Measurements from ENCODE around the gene CCR7. TPM values are rescaled to one million over a fixed set of nuclear protein-coding genes. Genes with fewer than 3 reads are reported as not detected.

Gene CCR7
- polyA plus RNA-seq, 1 donor, result 0.20 TPM

DNA sequence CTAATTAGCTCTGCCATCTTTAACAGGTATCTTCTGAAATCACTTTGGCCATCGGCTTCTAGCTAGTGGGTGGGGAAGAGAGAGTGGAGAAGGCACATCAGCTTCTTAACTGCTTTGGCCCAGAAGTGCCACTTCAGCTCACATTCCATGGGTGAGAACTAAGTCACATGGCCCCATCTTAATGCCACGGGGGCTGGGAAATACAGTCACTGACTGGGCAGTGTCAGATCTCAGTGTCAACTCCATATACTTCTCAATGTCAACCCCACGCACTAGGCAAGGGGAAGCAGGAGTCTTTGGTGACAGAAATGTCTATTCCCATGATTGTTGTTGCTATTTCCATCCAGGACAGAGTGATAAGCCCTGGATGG lies 29.4 kb downstream of the CCR7 start:
- DNase-seq, result no peak

DNA sequence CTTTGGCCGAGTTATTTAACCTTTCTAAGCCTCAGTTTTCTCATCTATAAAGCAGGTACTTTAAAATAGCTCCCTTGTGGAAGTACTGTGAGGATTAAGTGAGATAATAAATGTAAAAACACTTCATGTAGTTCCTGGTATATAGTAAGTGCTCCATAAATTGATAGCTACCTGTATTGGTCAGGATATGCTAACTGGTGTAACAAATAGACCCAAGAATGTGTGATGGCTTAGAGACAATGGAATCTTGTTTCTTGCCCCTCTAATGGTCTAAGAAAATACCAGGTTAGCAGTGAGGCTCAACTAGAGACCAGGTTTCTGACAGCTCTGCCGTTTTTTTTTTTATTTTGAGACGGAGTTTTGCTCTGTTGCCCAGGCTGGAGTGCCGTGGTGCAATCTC lies 29.8 kb downstream of the CCR7 start:
- no peak for DNase-seq

DNA sequence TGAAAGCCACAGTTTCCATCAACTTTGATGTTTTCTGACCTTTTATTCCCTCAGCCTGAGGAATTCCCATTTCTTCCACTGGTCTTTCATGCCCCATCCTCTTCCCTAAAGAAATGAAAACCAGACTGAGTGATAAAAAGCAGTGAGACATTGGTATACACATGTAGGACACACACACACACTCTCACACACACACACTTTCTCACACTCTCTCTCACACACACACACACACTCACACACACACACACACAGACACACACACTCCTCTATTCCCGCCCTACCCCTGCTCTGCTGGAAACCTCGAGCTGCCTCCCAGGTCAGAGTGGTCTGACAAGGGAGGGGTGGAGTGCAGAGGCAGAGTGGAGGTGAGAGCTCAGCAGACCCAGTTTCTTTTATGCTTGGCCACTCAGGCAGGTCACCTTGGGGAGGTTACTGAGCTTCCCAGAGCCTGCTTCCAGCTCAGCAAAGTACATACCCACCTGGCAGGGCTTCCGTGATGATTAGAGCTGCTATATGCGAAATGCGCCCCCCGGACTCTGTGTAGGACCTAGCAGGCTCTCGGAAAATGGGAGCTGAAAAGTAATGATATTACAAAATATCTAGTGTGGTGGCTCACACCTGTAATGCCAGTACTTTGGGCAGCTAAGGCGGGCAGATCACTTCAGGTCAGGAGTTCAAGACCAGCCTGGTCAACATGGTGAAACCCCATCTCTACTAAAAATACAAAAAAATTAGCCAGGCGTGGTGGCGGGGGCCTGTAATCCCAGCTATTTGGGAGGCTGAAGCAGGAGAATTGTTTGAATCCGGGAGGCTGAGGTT lies 30.7 kb downstream of the CCR7 start:
- no peak for DNase-seq

DNA sequence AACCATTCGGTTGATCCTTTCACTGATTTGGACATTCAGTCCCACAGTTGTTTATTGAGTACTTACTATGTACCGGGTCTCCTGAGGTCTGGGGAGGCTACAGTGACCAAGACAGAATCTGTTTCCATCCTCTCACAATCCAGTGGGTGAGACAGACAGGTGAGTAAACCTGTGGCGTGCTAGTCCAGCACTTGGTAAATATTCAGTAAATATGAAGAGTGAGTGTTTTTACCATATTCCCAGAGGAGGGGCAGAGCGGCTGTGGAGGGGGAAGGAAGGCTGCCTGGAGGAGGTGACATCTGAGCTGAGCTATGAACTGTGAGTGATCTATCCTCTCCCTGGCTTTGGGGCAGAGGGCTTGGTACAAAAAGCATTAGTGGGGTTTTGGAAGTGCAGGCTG lies 31.4 kb downstream of the CCR7 start:
- no peak for DNase-seq

DNA sequence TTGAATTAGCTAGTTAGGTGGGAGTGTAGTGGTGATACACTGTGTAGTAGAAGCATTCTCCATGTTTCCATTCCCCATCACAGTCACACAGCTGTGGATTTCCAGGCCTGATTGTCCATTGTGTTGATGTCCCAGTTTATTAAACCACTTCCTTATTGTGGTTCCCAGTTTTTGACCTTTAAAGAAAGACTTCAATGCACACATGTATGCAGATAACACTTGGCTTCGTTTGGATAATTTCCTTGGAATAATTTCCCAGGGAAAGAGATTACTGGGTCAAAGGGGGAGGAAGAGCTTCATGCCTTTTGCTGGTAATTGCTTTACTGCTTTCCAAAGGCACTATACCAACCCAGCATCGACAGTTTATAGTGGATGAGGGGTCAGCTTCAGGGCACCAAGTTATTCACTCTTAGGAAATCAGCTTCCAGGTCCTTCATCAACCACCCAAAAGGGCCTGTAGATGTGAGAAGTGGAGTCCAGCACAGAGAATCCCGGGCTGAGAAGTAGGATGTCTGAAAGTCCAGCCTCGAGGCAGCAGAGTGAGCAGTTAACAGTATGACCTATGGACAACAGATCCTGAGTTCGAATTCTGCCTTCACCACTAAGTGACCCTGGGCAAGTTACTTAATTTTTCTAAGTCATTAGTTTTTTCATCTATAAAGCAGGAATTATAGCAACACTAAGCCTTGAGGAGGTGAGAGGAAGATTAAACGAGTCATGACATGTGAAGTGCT lies 32.6 kb downstream of the CCR7 start:
- no peak for DNase-seq

DNA sequence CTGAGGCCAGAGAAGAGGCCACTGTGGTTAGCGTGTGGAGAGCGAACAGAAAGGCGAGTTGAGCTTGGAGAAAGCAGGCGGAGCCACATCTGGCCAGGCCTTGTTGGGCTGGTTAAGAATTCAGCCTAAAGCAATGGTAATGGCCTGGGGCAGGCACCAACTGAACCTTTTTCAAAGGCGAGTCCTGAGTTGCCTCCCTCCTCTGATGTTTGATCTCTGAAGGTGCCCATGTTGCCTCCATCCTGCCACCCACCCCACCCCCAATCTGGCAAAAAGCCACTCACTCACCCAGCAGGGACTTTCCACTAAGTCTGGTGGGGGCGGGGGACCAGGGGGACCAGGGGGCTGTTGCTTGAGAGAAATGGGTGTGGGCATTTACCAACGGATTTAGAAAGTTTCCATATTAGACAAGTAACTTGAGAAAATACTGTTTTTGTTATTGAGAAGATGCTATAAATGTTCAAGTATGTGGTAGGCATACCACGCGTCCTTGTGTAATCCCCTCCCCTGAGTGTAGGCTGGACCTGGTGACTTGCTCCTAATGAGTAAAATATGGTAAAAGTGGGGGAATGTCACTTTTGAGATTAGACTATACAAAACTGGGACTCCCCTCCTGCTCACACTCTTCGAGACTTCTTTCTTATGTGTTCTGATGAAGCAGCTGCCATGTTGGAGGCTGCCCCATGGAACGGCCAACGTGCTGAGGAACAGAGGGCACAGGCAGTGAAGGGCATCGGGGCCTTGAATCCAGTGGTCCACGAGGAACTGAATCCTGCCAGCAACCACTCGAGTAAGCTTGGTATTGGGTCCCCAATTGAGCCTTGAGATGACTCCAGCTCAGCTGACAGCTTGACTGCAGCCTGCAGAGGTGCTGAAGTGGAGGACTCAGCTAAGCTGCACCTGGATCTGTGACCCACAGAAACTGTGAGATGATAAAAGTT lies 34.0 kb downstream of the CCR7 start:
- DNase-seq, result no peak

DNA sequence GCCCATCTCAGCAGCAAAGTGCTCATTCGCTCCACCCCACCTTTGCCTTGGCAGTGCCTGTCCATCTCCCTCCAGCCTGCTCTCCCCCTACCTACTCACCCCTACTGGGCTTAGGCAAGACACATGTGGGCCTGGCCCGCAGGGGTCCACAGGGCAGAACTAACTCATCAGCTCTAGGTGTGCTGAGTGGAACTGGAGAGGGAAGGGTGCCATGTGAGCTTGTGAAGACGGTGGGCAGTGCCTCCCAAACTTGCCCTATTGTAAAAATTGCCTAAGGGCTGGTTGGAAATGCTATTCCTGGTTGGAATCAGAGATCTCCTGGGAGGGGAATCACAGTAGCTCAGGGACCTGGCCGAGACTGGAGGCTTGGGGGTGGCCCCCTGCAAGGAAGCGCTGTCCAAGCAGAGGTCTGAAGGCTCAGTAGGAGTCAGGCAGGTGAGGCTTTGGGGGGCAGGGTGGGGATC lies 34.7 kb downstream of the CCR7 start:
- no peak for DNase-seq

DNA sequence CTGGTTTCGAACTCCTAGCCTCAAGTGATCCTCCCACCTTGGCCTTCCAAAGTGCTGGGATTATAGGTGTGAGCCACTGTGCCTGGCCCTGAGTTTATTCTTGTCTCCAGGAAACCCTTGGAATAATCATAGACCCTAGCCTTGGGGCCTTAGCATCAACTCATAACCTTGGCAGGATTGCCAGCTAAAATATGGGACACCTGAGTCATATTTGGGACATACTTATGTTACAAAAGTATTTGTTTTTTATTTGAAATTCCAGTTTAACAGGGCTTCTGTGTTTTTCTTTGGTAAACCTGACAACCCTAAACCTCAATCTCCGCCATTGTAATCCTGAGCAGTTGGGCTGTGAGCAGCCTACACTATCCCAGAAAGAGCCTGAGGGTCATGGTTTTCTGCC lies 35.3 kb downstream of the CCR7 start:
- no peak for DNase-seq

DNA sequence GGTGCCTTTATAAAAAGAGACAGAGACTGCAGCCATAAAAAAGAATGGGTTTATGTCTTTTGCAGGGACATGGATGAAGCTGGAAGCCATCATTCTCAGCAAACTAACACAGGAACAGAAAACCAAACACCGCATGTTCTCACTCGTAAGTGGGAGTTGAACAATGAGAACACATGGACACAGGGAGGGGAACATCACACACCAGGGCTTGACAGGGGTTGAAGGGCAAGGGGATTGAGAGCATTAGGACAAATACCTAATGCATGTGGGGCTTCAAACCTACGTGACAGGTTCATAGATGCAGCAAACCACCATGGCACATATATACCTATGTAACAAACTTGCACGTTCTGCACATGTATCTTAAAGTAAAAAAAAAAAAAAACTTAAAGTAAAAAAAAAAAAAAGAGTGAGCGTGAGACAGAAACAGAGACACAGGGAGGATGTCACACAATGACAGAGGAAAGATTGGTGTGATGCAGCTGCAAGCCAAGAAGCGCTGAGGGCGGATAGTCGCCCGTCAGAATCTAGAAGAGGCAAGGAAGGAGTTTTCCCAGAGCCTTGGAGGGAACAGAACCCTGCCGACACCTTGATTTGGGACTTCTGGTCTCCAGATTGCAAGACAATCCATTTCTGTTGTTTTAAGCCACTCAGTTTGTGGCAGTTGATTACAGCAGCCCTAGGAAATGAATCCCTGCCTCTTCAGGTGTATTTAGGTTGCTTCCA lies 36.4 kb downstream of the CCR7 start:
- DNase-seq, result no peak

DNA sequence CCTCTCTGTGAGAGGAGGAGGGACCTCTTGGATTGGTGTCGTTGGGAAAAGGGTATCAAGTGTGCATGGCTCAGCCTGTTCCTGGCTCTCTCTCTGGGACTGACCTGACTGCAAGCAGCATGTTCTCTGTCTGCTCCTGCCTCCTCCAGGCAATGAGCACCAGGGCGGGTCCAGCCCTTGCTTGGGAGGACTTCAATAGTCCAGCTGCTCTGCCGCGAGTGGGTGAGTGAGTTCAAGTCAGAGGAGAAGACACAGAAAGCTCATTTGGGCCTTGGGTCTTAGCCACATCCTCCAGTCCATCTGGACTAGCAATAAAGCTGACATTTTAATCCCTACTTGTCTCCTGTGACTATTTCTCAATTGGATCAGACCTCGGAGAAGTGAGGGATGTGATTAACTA lies 38.6 kb downstream of the CCR7 start:
- DNase-seq, result no peak

DNA sequence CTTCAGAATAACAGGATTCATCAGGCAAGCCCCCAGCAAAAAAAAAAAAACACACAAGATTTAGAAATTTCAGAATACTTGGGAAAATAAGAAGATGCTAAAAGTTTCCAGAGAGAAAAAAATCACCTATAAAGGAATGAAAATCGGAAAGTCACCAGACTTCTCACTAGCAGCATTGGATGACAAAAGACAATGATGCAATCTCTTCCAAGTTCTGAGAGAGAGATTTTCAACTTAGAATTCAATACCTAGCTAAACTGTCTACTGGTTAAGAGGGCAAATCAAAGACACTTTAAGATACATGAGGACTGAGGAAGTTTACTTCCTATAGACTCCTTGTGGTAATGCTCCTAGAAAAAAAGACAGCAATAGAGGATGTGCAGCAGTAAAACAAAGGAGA lies 40.0 kb downstream of the CCR7 start:
- no peak for DNase-seq

DNA sequence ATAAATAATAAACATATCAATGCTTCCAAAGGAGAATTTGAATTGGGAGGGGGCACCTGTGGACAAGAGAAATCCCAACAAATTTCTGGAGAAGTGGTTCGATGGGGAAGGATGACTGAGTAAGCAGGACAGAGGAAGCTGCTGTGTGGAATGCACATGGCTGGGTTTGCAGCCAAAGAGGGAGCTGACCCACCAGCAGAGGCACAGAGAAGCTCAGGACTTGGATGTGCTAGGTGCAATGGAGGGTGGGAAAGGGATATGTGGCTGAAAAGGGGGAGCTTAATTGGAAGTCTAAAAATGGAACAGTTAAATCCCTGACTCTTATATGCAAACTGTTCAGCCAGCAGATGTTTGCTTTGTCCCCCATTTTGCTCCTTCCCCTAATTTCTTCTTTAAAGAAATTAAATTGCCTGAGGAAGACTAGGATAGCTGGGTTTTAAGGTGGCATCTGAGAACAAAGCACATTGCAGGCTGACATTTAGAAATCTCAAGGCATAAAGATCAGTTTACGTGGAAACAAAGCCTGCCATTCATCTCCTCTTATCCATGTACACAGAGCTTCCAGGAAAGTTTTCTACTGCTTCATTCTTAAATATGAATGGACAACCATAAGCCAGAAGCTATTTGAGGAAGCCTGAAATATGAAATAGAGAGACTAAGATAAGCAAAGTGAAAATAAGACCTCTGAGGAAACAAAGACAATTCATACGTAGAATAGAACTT lies 40.9 kb downstream of the CCR7 start:
- no peak for DNase-seq

DNA sequence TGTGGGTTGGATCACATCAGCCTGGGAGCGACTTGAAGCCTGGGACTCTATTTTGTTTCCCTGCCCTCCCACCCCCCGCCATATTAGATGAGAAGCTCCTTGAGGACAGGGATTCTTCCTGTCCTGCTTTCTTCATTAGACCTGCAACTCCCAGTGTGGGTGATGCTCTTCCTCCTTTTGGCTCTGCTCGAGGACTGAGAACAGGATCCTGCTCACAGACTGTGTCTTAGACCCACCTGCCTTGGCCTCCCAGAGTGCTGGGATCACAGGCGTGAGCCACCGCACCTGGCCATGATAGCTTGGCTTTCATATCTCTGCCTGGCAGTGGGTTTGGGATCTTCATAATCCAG lies 42.3 kb downstream of the CCR7 start:
- no peak for DNase-seq

DNA sequence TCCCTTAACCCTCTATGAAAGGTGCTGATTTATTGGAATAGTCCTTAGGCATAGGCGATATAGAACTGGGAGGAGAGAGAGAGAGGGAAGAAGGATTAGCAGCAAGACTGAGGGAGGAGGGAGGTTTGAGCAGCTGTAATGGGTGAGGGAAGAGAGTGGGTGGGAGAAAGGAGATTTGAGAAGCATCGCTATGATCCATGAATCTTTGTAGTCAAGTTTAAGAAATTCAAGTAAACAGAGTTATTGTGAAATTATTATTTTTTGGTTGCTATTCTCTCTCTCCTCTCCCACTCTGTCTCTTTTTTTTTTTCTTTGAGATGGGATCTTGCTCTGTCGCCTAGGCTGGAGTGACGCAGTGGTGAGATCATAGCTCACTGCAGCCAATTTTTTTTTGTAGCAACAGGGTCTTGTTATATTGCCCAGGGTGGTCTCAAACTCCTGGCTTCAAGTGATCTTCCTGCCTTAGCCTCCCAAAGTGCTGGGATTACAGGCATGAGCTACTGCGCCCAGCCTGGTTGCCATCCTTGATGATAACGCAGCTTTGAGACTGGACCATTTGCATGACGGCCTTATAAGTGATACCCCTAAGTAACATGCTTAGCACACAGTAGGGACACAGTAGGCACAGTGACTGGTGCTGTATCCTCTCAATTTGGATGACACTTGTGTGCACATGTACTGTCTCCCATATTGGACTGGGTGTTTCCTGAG lies 42.9 kb downstream of the CCR7 start:
- no peak for DNase-seq

DNA sequence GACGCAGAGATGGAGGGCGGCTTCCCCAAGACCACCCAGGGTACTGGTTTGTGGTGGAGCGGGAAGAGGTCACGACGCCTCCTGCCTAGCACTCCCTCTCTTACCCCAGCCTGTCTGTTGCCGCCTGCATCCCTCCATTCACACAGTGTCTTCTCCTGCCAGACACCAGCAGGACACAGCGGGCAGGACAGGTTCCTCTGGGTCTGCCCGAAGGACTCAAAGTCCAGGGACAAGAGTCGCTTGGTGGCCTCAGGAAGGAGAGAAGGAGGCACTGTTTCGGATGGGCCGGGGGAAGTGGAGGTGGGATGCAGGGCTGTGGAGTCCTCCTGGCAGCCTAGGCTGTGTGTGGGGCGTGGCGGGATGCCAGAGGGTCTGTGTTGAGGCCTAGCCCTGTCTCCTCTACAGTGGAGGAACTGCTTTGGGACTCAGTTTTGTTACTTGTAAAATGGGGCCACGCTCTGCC lies 44.2 kb downstream of the CCR7 start:
- no peak for DNase-seq

DNA sequence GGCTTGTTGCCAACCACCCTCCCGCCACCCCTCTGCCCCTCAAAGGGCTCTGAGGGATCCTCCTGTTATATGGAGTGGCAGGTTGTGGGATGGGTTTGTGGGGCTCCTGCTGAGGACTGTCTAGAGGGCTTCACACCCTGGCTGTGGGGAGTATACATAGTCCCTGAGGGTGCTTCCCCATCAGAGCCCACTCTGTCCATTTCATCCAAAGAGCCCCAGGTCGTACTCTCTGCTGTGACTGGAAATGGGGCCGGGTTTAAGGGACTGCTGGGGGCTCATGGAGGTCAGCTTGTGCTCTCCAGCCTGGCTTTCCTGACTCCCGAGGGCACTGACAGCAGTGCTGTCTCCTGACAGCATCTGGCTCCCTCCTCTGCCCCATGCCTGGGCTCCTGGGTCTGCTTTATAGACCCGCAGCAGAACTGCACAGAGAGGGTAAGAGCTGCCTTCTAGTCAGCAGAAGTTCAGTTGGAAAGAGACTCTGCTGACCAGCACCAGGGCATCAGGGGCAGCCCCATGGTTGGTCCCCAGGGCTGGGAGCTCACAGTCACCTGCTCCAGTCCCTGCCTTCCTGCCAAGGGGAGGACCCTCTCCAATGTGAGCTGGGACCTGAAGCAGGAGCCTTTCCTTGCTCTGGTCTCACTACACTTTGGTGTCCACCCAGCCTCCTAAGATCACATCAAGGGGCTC lies 46.0 kb downstream of the CCR7 start:
- no peak for DNase-seq

DNA sequence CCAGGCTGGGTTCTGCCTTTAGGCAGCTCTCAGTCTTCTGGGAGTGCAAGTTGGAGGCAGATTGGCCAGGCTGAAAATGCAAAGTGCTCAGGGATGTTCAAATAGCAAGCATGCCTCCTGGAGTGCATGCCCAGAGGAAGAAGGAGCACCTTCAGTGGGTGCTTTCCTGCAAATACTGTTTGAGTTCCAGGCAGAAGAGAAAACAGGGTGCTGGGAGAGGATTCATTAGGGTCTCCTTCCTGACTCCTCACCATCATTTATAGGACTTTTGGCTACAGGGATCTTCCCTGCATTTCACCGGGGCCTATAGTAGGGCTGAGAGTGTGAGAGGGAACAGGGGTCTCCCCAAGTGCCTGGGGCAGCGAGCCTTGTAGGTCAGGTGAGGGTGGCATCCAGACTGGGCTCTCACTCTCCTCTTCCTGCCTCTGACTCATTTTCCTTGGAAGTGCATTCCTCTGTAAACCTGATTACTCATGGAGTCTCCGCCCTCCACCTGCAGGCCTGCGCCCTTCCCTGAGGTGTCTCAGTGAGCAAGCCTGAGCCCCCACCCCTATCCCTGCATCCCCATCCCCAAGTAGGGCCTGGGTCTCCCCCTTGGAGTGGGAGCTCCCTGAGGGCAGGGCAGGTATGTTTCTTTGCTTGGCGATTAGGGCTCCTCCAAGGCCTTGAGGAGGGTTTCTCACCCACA lies 46.7 kb downstream of the CCR7 start:
- no peak for DNase-seq

DNA sequence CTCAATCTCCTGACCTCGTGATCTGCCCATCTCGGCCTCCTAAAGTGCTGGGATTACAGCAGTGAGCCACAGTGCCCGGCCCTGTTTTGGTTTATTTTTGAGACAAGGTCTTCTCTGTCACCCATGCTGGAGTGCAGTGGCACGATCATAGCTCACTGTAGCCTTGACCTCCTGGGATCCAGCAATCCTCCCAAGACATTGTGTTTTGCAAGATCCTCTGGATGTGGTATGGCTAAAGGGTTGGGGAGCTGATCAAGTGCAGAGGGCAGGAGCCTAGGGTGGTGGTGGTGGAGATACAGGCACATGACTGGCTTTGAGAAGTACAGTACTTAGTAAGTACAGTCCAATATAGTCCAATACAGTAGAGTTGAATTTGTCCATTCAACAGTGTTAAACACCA lies 47.3 kb downstream of the CCR7 start:
- DNase-seq, result no peak

DNA sequence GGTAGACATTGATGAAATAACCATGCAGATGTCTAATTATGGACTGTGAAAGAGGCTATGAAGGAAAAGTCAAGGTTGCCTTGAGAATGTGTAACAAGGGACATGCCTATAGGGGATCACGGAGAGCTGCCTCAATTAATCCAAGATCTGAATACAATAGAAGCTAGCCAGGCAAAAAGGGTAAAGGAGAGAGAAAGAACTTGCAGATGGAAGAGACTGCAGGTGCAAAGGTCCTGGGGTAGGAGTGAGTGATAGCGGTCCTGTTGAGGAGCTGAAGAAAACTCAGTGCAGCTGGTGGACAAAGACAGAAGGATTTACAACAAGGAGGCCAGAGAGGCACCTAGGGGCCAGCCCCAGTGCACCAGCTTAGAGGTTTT lies 48.0 kb downstream of the CCR7 start:
- DNase-seq, result no peak

Data from left kidney (tissue), 2 donors.